GM21786 (cell line): Measurements from ENCODE around the gene CEP128.
A peak's percentile ranks its signal among the peaks of the same experiment; 100 is the strongest.

ENCODE experiments used
- ATAC-seq: cut with Tn5 transposase; IDR thresholded peaks from one replicate; pipeline ENCODE4 v1.9.1; 2021; ENCODE audit not compliant: unreplicated experiment

The CEP128 gene

GRCh38 chr14:80780500-80780899 is 161.0 kb downstream of the CEP128 start:
- ATAC-seq: no peak

GRCh38 chr14:80776657-80777056 is 164.9 kb downstream of the CEP128 start:
- no peak for ATAC-seq

- no peak for ATAC-seq
Measured at GRCh38 chr14:80776186-80776585, 165.4 kb downstream of the CEP128 start.

GRCh38 chr14:80772504-80772903 is 169.0 kb downstream of the CEP128 start:
- no peak for ATAC-seq

GRCh38 chr14:80771201-80771600 is 170.3 kb downstream of the CEP128 start:
- ATAC-seq: no peak

GRCh38 chr14:80770114-80770908 is 171.2 kb downstream of the CEP128 start:
- ATAC-seq: no peak

- ATAC-seq: no peak
Measured at GRCh38 chr14:80768646-80769045, 172.9 kb downstream of the CEP128 start.

- ATAC-seq: no peak
Measured at GRCh38 chr14:80764921-80765507, 176.5 kb downstream of the CEP128 start.

- ATAC-seq: no peak
Measured at GRCh38 chr14:80764496-80764895, 177.0 kb downstream of the CEP128 start.

- no peak for ATAC-seq
Measured at GRCh38 chr14:80762641-80763228, 178.8 kb downstream of the CEP128 start.

- no peak for ATAC-seq
Measured at GRCh38 chr14:80754696-80755095, 186.8 kb downstream of the CEP128 start.

- no peak for ATAC-seq
Measured at GRCh38 chr14:80751285-80751684, 190.3 kb downstream of the CEP128 start.

- no peak for ATAC-seq
Measured at GRCh38 chr14:80726211-80726610, 215.3 kb downstream of the CEP128 start.

GRCh38 chr14:80718940-80719339 is 222.6 kb downstream of the CEP128 start:
- no peak for ATAC-seq

GRCh38 chr14:80714474-80714873 is 227.1 kb downstream of the CEP128 start:
- ATAC-seq: no peak

- ATAC-seq: no peak
Measured at GRCh38 chr14:80713076-80713850, 228.3 kb downstream of the CEP128 start.

GRCh38 chr14:80705241-80705980 is 236.1 kb downstream of the CEP128 start:
- no peak for ATAC-seq

GRCh38 chr14:80700601-80701000 is 240.9 kb downstream of the CEP128 start:
- no peak for ATAC-seq

- ATAC-seq: no peak
Measured at GRCh38 chr14:80699861-80700260, 241.7 kb downstream of the CEP128 start.

- ATAC-seq: no peak
Measured at GRCh38 chr14:80698974-80699373, 242.6 kb downstream of the CEP128 start.

GRCh38 chr14:80695869-80696268 is 245.7 kb downstream of the CEP128 start:
- ATAC-seq: peak; percentile 62
